GM12873 (cell line): ENCODE data around the gene SOCS3.

Source experiments
- TF ChIP-seq, protein P1 (sequence below): IDR thresholded peaks from 2 replicates; pipeline ENCODE4 v1.5.1; 2012; ENCODE audit warnings: low read depth, mild to moderate bottlenecking, moderate library complexity, low read length, control low read depth; ENCODE audit not compliant: insufficient read depth; ENCODE audit errors: missing control alignments

SOCS3 gene

DNA sequence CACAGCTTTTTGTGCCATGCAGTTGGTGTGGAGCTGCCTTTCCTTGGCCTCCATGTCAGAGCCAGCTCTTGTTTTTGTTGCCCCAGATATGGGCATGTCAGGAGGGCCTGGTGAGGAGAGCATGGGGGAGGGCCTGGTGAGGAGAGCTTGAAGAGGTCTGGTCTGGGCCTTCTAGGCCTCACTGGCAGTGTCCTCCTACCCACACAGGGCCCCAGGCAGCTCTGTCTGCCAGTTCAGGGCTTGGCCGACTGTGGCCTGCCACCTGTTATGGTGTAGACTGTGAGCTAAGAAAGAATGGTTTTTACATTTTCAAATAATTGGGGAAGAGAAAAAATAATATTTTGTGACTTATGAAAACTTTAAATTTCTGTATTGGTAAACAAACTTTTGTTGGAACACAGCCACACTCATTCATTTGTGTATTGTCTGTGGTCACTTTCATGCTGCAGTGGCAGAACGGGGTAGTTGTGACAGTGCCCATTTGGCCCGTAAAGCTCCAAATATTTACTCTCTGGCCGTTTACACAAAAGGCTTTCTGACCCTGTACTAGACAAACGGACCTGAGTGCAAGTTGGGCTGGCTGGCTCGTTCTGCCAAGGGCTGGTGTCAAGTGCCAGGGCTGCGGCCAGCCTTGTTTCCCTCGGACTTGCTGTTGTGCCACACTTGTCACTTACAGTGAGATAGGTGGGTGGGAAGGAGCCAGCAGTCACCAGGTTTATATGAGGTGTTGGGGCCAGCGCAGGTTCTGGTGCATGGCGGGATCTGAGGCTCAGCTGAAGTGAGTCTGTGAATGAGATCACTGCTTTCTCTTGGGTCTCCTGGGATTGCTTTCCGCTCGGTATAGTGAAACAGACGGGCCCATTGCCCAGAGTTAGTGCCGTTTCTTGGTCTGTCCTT, 36.8 kb upstream of the SOCS3 start:
- TF ChIP-seq, protein P1, sequence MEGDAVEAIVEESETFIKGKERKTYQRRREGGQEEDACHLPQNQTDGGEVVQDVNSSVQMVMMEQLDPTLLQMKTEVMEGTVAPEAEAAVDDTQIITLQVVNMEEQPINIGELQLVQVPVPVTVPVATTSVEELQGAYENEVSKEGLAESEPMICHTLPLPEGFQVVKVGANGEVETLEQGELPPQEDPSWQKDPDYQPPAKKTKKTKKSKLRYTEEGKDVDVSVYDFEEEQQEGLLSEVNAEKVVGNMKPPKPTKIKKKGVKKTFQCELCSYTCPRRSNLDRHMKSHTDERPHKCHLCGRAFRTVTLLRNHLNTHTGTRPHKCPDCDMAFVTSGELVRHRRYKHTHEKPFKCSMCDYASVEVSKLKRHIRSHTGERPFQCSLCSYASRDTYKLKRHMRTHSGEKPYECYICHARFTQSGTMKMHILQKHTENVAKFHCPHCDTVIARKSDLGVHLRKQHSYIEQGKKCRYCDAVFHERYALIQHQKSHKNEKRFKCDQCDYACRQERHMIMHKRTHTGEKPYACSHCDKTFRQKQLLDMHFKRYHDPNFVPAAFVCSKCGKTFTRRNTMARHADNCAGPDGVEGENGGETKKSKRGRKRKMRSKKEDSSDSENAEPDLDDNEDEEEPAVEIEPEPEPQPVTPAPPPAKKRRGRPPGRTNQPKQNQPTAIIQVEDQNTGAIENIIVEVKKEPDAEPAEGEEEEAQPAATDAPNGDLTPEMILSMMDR: no peak

DNA sequence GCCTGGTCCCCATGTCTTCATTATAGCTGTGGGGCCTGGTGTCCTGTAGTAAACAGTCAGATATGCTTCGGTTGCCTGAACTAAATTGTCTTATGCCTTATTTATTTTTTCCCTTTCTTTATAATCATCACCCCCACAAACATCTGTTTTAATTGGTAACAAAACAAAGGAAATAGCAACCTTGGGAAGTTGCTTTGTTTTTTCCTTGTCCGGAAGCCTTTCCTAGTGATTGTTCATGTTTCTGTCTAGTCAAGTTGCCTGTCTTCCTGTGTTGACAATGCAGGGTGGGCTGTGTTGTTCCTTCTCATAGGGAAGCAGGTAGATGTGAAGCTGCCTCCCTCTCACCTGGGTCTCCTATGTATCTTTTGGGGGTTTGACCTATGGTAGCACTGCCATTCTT, 35.3 kb upstream of the SOCS3 start:
- TF ChIP-seq, protein P1: no peak

DNA sequence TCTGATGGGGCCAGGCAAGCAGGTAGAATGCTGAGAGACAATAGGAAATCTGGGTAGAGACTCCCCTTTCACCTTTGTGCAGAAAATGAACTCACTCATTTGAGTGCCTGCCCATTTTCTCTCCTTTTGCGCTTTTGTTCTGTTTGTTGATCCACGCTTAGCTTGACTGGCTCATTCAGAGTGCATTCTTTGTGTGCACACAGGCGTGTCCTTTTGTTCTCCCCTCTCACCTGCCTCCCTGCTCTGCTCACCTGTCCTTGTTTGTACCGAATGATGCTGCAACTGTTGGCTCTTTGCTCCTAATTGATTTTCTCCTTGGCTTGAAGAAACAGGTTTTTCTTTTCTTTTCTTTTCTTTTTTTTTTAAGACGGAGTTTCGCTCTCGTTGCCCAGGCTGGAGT, 34.3 kb upstream of the SOCS3 start:
- TF ChIP-seq, protein P1: no peak

DNA sequence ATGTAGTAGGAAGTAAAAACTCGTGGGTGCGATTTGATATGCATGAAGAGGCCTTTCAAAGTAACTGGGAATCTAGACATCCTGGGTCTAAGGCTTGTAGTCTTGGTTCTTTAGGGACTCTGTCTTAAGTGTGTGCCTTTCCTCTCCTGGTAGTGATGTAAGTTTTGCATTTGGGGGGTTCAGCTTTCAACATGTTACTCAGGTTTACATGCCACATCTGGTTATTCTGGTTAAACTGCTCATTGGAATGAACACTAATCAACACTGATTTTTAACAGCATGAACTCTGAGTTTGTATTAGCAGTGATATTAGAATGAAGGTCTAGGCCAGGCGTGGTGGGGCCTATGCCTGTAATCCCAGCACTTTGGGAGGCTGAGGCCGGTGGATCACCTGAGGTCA, 33.7 kb upstream of the SOCS3 start:
- TF ChIP-seq, protein P1: no peak

DNA sequence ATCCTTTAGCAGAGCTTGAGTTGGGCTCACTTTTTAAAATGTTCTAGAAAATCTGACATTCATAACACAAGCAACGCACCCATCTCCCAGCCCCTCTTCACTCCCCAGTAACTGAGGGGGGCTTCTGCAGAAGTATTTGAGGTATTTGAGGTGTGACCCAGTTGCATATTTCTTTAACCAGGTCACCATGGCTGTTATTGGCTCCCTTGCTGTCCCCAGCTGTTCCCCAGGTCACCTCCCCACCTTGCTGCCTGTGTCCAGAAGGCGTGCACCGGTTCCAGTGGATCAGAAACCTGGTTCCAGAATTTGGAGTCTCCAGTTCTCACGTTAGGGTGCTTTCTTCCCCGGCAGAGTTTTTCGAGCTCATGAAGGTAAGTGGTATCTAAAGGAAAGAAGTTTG, 32.4 kb upstream of the SOCS3 start:
- TF ChIP-seq, protein P1: no peak

DNA sequence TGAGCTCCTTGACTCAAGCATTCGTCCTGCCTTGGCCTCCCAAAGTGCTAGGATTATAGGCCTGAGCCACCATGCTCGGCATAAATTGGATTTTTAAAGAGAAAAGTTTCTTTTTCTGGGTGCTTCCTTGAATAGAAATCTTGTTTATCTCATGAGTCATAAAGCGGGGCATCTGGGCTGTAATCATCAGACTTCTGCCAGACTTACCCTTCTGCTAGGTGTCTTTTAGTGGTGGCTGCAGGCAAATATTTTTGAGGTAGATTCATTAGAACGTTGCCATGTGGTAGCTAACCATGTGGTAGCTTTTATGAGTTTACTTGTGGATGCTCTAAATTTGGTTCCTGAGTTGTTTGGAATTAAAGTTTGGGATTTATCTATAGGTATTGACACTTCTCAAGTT, 32.0 kb upstream of the SOCS3 start:
- TF ChIP-seq, protein P1: no peak

DNA sequence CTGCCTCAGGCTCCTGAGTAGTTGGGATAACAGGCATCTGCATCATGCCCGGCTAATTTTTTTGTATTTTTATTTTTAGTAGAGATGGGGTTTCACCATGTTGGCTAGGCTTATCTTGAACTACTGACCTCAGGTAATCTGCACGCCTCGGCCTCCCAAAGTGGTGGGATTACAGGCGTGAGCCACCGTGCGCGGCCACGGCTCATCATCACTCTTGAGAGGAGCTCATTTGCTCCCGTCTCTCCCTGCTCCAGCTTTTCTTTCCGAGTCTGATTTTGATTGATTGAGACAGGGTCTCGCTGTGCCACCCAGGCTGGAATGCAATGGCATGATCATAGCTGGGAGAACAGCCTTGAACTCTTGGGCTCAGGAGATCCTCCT, 31.2 kb upstream of the SOCS3 start:
- TF ChIP-seq, protein P1: no peak
